HUES6 (cell line): Measurements from ENCODE around the gene C16orf89.

ENCODE experiments used
- H3K27ac ChIP-seq: 2 replicates; pipeline ENCODE4 v1.7.0; 2013; ENCODE audit warnings: low read depth, mild to moderate bottlenecking, low read length, inconsistent platforms
- H3K27me3 ChIP-seq: 2 replicates; pipeline ENCODE4 v1.6.1; 2013; ENCODE audit warnings: low read length; ENCODE audit not compliant: control insufficient read depth, insufficient read depth
- H3K36me3 ChIP-seq: 2 replicates; pipeline ENCODE4 v1.6.1; 2013; ENCODE audit warnings: low read length; ENCODE audit not compliant: control insufficient read depth, insufficient read depth
- H3K4me1 ChIP-seq: 2 replicates; pipeline ENCODE4 v1.6.1; 2013; ENCODE audit warnings: low read length; ENCODE audit not compliant: control insufficient read depth, insufficient read depth
- H3K4me3 ChIP-seq: 2 replicates; pipeline ENCODE4 v1.5.1; 2013; ENCODE audit warnings: low read depth, low read length
- H3K9ac ChIP-seq: one replicate; pipeline ENCODE4 v1.6.1; 2013; ENCODE audit warnings: mild to moderate bottlenecking, low read length
- H3K9me3 ChIP-seq: 2 replicates; pipeline ENCODE4 v1.6.1; 2013; ENCODE audit warnings: low read depth, low read length; ENCODE audit not compliant: control insufficient read depth, insufficient read depth

The C16orf89 gene

DNA sequence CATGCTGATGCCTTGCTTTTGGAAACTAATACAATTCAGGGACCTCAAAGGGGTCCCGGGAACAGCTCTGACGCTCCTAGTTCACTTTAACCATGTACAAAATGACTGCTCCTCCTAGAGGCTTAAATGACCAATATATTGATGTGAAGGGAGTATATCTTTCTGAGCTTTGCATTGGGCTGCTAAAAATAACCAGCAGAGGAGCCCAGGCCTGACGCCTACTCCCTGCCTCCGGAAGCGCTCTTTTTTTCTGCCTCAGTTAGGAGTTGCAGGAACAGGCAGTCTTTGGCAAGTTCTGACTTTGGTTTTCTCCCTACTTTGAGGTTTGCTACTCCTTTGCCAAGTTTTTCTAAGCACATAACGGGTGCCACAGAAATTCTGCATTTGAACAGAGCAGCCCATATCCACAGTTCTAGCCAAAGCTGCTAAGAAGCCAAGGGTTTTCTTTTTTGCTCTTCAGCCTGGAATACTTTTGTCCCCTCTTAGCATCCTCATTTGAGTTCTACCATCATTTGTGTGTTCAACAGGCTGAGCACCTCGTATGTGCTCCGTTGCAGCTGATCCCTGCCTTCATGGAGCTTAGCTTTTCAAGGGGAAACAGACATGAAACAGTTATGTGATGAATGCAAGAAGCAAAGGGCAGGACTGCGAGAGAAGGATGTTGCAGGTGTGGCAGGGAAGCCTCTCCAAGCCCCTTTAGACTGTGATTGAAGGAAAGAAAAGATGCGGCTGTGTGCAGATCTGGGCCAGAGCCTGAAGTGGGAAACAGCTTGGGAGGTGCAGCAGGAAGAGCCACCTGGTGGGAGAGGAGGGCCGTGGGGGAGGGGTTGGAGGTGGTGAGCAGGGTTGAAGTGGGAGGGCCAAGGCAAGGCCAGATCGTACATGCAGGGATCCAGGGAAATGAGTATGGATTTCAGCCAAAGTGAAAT lies 29.3 kb downstream of the C16orf89 start:
- peaks cover 9% of the 10 kb centered on the region for H3K27me3 ChIP-seq

GRCh38 chr16:5035909-5036227 lies 29.9 kb downstream of the C16orf89 start:
- Histone ChIP-seq H3K9ac (no peak overlapping the region), H3K36me3 (no peaks in the 10 kb centered on the region), H3K27me3 (peaks cover 9% of the 10 kb centered on the region), H3K4me1 (peaks cover 20% of the 10 kb centered on the region), H3K4me3 (no peak overlapping the region), H3K27ac (no peak overlapping the region), H3K9me3 (no peaks in the 10 kb centered on the region)

More for the DNA sequence above, 29.3 kb downstream of the C16orf89 start:
- peak overlapping the region; percentile 26; the same call in 1 of the 2 replicates for H3K4me3 ChIP-seq
- no peak overlapping the region for H3K9ac ChIP-seq
- no peaks in the 10 kb centered on the region for H3K36me3 ChIP-seq
- H3K27ac ChIP-seq = no peak overlapping the region; the same call in 1 of the 2 replicates
- H3K4me1 ChIP-seq = peaks cover 20% of the 10 kb centered on the region
- H3K9me3 ChIP-seq = no peaks in the 10 kb centered on the region

GRCh38 chr16:5034167-5034523 lies 31.6 kb downstream of the C16orf89 start:
- peak overlapping the region; percentile 96 for H3K4me3 ChIP-seq
- peak overlapping the region; percentile 27 for H3K9ac ChIP-seq
- no peak overlapping the region for H3K27ac ChIP-seq
- H3K36me3 ChIP-seq = no peaks in the 10 kb centered on the region
- H3K27me3 ChIP-seq = peaks cover 9% of the 10 kb centered on the region
- H3K9me3 ChIP-seq = no peaks in the 10 kb centered on the region
- peaks cover 20% of the 10 kb centered on the region for H3K4me1 ChIP-seq

GRCh38 chr16:5033256-5034166 lies 32.2 kb downstream of the C16orf89 start, which contains the start of gene NAGPA:
Gene NAGPA, minus strand, starts transcription at chr16:5033935. Its CDS starts 21 bp downstream, at chr16:5033914.
- Histone ChIP-seq H3K9me3 (no peaks in the 10 kb centered on the region), H3K9ac (peak within 1 kb of the TSS; percentile 81), H3K36me3 (no peaks in the 10 kb centered on the region), H3K27me3 (peaks cover 9% of the 10 kb centered on the region), H3K27ac (no peak within 1 kb of the TSS), H3K4me3 (peak within 1 kb of the TSS; percentile 96), H3K4me1 (peaks cover 20% of the 10 kb centered on the region)

DNA sequence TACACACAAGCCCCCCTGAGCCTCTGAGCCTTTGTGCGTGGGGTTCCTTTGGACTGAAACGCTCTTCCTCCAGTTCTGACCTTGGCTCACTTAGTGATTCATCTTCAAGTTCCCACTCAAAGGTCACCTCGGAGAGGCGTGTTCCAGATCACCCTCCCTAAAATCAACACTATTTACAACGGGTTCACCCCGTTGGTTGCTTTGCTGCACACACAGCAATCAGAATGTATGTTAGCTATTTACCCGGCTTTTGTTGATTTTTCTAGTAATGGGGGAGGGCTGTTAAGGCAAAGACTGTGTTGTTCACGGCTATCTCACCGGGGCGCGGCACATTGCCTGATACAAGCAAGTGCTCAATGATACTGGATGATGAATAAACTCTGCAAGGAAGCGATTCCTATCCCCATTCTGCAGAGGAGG lies 33.0 kb downstream of the C16orf89 start:
- Histone ChIP-seq H3K4me1 (peaks cover 20% of the 10 kb centered on the region), H3K4me3 (peak overlapping the region; percentile 96), H3K27ac (no peak overlapping the region), H3K9me3 (no peaks in the 10 kb centered on the region), H3K27me3 (peaks cover 9% of the 10 kb centered on the region), H3K9ac (peak overlapping the region; percentile 81), H3K36me3 (no peaks in the 10 kb centered on the region)

DNA sequence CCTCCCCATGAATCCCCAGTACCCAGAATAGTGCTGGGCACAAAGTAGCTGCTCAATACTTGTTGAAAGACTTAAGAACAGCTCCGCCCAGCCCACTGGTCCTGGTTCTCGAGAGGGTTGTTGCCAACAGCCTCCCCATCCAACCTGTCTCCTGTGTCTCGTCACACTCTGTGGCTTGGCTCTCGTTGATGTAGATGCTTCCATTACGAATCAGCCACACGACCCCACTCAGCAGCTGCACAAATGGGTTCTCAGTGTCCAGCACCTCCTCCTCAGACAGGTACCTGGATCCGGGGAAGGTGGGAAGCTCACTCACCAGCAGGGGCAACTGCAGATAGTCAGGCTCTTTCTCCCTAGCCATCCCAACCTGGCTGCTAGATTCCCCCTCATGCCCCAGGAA lies 34.2 kb downstream of the C16orf89 start:
- H3K27ac ChIP-seq = no peak overlapping the region
- H3K4me3 ChIP-seq = no peak overlapping the region
- H3K27me3 ChIP-seq = peaks cover 9% of the 10 kb centered on the region
- H3K4me1 ChIP-seq = peaks cover 14% of the 10 kb centered on the region
- H3K9me3 ChIP-seq = no peaks in the 10 kb centered on the region
- no peak overlapping the region for H3K9ac ChIP-seq
- H3K36me3 ChIP-seq = no peaks in the 10 kb centered on the region

DNA sequence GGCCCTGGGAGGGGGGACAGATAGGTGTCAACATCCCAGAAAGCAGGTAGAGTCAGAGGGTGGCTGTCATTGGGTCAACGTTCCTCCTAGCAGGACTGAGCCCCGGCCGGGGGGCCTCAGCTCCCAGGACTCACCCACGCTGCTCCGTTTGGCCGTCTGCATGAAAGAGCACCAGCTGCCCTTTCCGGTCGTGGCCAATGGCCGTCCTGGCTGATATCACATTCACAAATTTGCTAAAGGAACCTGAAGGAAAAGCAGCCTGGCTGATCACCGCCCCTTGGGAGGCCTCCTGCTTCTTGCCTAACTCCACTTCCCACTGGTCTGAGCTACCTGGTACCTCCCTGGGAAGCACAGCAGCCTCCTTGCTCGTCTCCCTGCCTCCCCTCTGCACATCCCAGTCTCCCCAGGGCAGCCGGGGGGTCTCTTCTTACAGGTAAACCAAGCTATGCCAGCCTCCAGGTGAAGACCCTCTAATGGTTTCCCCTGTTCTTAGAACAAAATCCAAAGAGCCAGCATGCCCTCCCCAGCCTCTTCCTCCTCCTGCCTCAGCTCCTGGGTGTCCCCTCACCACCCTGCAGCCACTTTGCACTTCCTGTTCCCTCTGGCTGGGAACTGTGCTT lies 35.4 kb downstream of the C16orf89 start:
- peaks cover 9% of the 10 kb centered on the region for H3K27me3 ChIP-seq
- no peaks in the 10 kb centered on the region for H3K9me3 ChIP-seq
- H3K27ac ChIP-seq = no peak overlapping the region
- H3K4me3 ChIP-seq = no peak overlapping the region
- H3K4me1 ChIP-seq = peaks cover 6% of the 10 kb centered on the region; the same call in 1 of the 2 replicates
- H3K36me3 ChIP-seq = no peaks in the 10 kb centered on the region
- H3K9ac ChIP-seq = no peak overlapping the region

- H3K4me1 ChIP-seq = peaks cover 2% of the 10 kb centered on the region; the same call in 1 of the 2 replicates
- no peaks in the 10 kb centered on the region for H3K36me3 ChIP-seq
- no peak overlapping the region for H3K27ac ChIP-seq
- H3K9me3 ChIP-seq = no peaks in the 10 kb centered on the region
- peaks cover 9% of the 10 kb centered on the region for H3K27me3 ChIP-seq
- no peak overlapping the region for H3K4me3 ChIP-seq
- no peak overlapping the region for H3K9ac ChIP-seq
Observed at GRCh38 chr16:5028950-5029475, 36.7 kb downstream of the C16orf89 start.

DNA sequence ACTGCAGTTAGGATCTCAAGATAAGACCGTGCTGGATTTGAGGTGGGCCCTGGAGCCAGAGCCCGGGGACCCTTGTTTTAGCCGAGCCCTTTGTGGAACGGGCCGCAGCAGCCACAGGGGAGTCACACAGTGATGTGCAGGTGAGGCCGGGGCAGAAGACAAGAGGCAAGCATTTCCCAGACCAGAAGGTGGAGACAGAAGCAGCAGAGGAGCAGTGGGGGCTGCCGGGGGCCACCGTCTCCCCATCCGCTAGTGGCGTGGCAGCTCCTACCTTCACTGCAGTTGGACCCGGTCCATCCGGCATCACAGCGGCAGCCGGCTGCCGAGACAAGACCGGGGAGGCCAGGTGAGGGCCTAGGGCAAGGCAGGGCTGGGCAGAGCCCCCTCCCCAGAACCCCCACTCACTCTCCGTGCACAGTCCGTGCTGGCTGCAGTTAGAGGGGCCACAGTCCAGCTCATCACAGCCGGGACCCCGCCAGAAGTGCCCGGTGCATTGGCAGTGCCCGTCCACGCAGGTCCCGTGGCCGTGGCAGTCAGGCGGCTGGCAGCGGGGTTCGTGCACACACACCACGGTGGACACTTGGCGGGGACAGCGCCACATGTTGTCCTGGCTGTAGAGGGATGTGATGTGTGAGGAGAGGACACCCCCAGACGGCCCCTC lies 38.1 kb downstream of the C16orf89 start:
- H3K27ac ChIP-seq = no peak overlapping the region
- peaks cover 2% of the 10 kb centered on the region for H3K27me3 ChIP-seq
- H3K9ac ChIP-seq = no peak overlapping the region
- H3K36me3 ChIP-seq = no peaks in the 10 kb centered on the region
- peaks cover 2% of the 10 kb centered on the region; the same call in 1 of the 2 replicates for H3K4me1 ChIP-seq
- no peak overlapping the region for H3K4me3 ChIP-seq
- no peaks in the 10 kb centered on the region for H3K9me3 ChIP-seq

DNA sequence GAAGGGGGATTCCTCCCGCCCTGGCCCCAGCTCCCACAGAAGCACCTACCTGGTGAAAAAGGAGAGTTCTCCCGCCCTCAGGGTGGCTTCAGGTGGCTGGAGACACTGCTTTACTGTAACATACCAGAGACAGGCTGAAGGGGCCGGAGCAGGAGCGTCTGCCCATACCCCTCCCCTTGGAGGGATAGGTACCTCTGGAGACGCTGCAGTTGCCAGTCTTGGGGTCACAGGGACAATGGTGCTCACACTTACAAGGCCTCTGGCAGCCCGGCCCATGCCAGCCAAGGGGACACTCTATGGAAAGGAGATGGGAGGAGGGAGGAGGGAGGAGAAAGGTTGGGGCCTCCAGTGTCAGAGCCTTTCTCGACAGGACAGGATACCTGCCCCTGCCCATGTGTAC lies 38.7 kb downstream of the C16orf89 start:
- Histone ChIP-seq H3K9ac (no peak overlapping the region), H3K4me1 (peaks cover 2% of the 10 kb centered on the region; the same call in 1 of the 2 replicates), H3K36me3 (no peaks in the 10 kb centered on the region), H3K9me3 (no peaks in the 10 kb centered on the region), H3K4me3 (no peak overlapping the region), H3K27ac (no peak overlapping the region), H3K27me3 (no peaks in the 10 kb centered on the region)
